GM20431 (cell line): ENCODE measurements around the gene TMEM44.
"Not testable (repeated sequence)": the region's sequence is repeated elsewhere in the genome, so short reads cannot be mapped to it uniquely, and the experiment has no call there.

ENCODE experiments used
- in situ Hi-C: fragments of 300-500 bp; cut with MseI, MboI; formaldehyde crosslinking; loops from one replicate; pipeline ENCODE4 v1.15.0; 2020; ENCODE audit warnings: low sequenced_read_pairs; ENCODE audit not compliant: unreplicated experiment

Gene TMEM44

GRCh38 chr3:194565597-194566190 is 67.5 kb downstream of the TMEM44 start:
- in situ Hi-C loops, result no loop called here

- in situ Hi-C loops, result no loop called here
These were observed 70.2 kb downstream of the TMEM44 start for GRCh38 chr3:194562986-194563385.

- in situ Hi-C loops, result no loop called here
These were observed 71.8 kb downstream of the TMEM44 start for GRCh38 chr3:194561306-194561974.

GRCh38 chr3:194560047-194560446 is 73.2 kb downstream of the TMEM44 start:
- in situ Hi-C loops, result no loop called here

- in situ Hi-C loops, result no loop called here
These were observed 73.7 kb downstream of the TMEM44 start for GRCh38 chr3:194559530-194559929.

GRCh38 chr3:194556086-194557056 is 76.8 kb downstream of the TMEM44 start:
- in situ Hi-C loops, result no loop called here

- in situ Hi-C loops, result no loop called here
These were observed 77.8 kb downstream of the TMEM44 start for GRCh38 chr3:194555175-194556062.

GRCh38 chr3:194554473-194555123 is 78.6 kb downstream of the TMEM44 start:
- in situ Hi-C loops, result no loop called here

- in situ Hi-C loops, result no loop called here
These were observed 80.8 kb downstream of the TMEM44 start for GRCh38 chr3:194552327-194552949.

- in situ Hi-C loops, result no loop called here
These were observed 83.4 kb downstream of the TMEM44 start for GRCh38 chr3:194549853-194550252.

GRCh38 chr3:194548346-194549321 is 84.6 kb downstream of the TMEM44 start:
- in situ Hi-C loops, result no loop called here

GRCh38 chr3:194547042-194547441 is 86.2 kb downstream of the TMEM44 start:
- in situ Hi-C loops, result no loop called here

GRCh38 chr3:194545538-194545937 is 87.7 kb downstream of the TMEM44 start:
- in situ Hi-C loops, result not testable (repeated sequence)

GRCh38 chr3:194543550-194543949 is 89.7 kb downstream of the TMEM44 start:
- in situ Hi-C loops, result no loop called here

- in situ Hi-C loops, result no loop called here
These were observed 91.7 kb downstream of the TMEM44 start for GRCh38 chr3:194541483-194541882.

- in situ Hi-C loops, result no loop called here
These were observed 92.8 kb downstream of the TMEM44 start for GRCh38 chr3:194540274-194540905.

- in situ Hi-C loops, result no loop called here
These were observed 93.7 kb downstream of the TMEM44 start for GRCh38 chr3:194539498-194539897.
